HL-60 (cell line): Measurements from ENCODE around the gene GMDS.

Experiments
- DNase-seq, 2 experiments: peaks; one replicate each; pipeline ENCODE4 v3.0.0-alpha.2; 2010 to 2020; ENCODE audit warnings: low read depth in 1 of 2, low spot score in 1 of 2
- H3K27ac ChIP-seq: fragments of 250-450 bp; sonication (Bioruptor Pico); replicated peaks from 2 replicates; pipeline ENCODE4 v1.5.1; 2020; ENCODE audit warnings: mild to moderate bottlenecking, moderate library complexity
- H3K27me3 ChIP-seq: fragments of 250-450 bp; sonication (Bioruptor Pico); 2 replicates; pipeline ENCODE4 v1.5.1; 2021; ENCODE audit warnings: mild to moderate bottlenecking, moderate library complexity; ENCODE audit not compliant: insufficient read depth, poor library complexity, severe bottlenecking
- H3K4me3 ChIP-seq: replicated peaks from 2 replicates; pipeline ENCODE4 v1.5.1; 2011; ENCODE audit warnings: mild to moderate bottlenecking, control low read depth, low read length; ENCODE audit not compliant: insufficient read depth
- CTCF ChIP-seq: IDR thresholded peaks from one replicate; pipeline ENCODE4 v1.5.1; 2011; ENCODE audit warnings: low read length, control low read depth, inconsistent platforms; ENCODE audit not compliant: insufficient read depth
- GABPA ChIP-seq: IDR thresholded peaks from 2 replicates; pipeline ENCODE4 v1.6.1; 2012; ENCODE audit warnings: low read depth
- POLR2AphosphoS5 ChIP-seq: IDR thresholded peaks from 2 replicates; pipeline ENCODE4 v1.6.1; 2012; ENCODE audit warnings: low read depth
- REST ChIP-seq: IDR thresholded peaks from 2 replicates; pipeline ENCODE4 v1.6.1; 2012; ENCODE audit warnings: low read depth; ENCODE audit not compliant: insufficient replicate concordance
- SPI1 ChIP-seq: IDR thresholded peaks from 2 replicates; pipeline ENCODE4 v1.6.1; 2012; ENCODE audit warnings: low read depth, mild to moderate bottlenecking, borderline replicate concordance

GMDS gene

GRCh38 chr6:1963596-1963995 is 281.8 kb downstream of the GMDS start:
- Histone ChIP-seq H3K4me3 (no peak overlapping the region), H3K27me3 (no peaks in the 10 kb centered on the region), H3K27ac (no peak overlapping the region)
- DNase-seq, result no peak
- TF ChIP-seq SPI1 (no peak), POLR2AphosphoS5 (no peak), REST (no peak), CTCF (no peak), GABPA (no peak)

GRCh38 chr6:1962201-1962600 is 283.2 kb downstream of the GMDS start:
- DNase-seq, result no peak
- H3K27ac ChIP-seq, result no peak overlapping the region
- TF ChIP-seq REST, result no peak
- no peak for TF ChIP-seq POLR2AphosphoS5
- no peak for TF ChIP-seq SPI1
- no peak for TF ChIP-seq GABPA
- TF ChIP-seq CTCF, result no peak

GRCh38 chr6:1960486-1961142 is 284.8 kb downstream of the GMDS start:
- no peak overlapping the region for H3K27ac ChIP-seq
- no peak for TF ChIP-seq SPI1
- no peak for TF ChIP-seq GABPA
- no peak for TF ChIP-seq REST
- TF ChIP-seq POLR2AphosphoS5, result no peak
- TF ChIP-seq CTCF, result no peak
- DNase-seq, result no peak

More at GRCh38 chr6:1962201-1962600, 283.2 kb downstream of the GMDS start:
- Histone ChIP-seq H3K4me3 (no peak overlapping the region), H3K27me3 (no peaks in the 10 kb centered on the region)

More at GRCh38 chr6:1960486-1961142, 284.8 kb downstream of the GMDS start:
- Histone ChIP-seq H3K4me3 (no peak overlapping the region), H3K27me3 (no peaks in the 10 kb centered on the region)
